HEK293 (cell line): ENCODE data around the gene NPC1.
A peak's percentile ranks its signal among the peaks of the same experiment; 100 is the strongest.

Experiments
- ATF2 ChIP-seq: fragments of 450-650 bp; formaldehyde crosslinking; IDR thresholded peaks from 2 replicates; pipeline ENCODE4 v1.5.1; 2016; ENCODE audit warnings: missing biosample characterization, missing genetic modification characterization, low read depth
- GLIS2 ChIP-seq: fragments of 450-650 bp; formaldehyde crosslinking; IDR thresholded peaks from 2 replicates; pipeline ENCODE4 v1.5.1; 2016; ENCODE audit warnings: missing biosample characterization, missing genetic modification characterization
- MYNN ChIP-seq: fragments of 450-650 bp; formaldehyde crosslinking; IDR thresholded peaks from 2 replicates; pipeline ENCODE4 v1.5.1; 2016; ENCODE audit warnings: missing biosample characterization, missing genetic modification characterization, borderline replicate concordance
- TRIM28 ChIP-seq: IDR thresholded peaks from 2 replicates; pipeline ENCODE4 v1.6.1; 2011; ENCODE audit warnings: low read length, control low read depth, borderline replicate concordance
- ZNF114 ChIP-seq: fragments of 450-650 bp; formaldehyde crosslinking; IDR thresholded peaks from 2 replicates; pipeline ENCODE4 v1.5.0; 2017; ENCODE audit warnings: missing biosample characterization, missing genetic modification characterization
- ZNF146 ChIP-seq: fragments of 450-650 bp; formaldehyde crosslinking; IDR thresholded peaks from 2 replicates; pipeline ENCODE4 v1.5.1; 2016; ENCODE audit warnings: missing biosample characterization, missing genetic modification characterization
- ZNF19 ChIP-seq: fragments of 450-650 bp; formaldehyde crosslinking; IDR thresholded peaks from 2 replicates; pipeline ENCODE4; 2016; ENCODE audit warnings: missing biosample characterization, missing genetic modification characterization, low read depth
- ZNF26 ChIP-seq: fragments of 450-650 bp; formaldehyde crosslinking; IDR thresholded peaks from 2 replicates; pipeline ENCODE4 v1.5.1; 2016; ENCODE audit warnings: missing biosample characterization, missing genetic modification characterization
- ZNF311 ChIP-seq: fragments of 450-650 bp; formaldehyde crosslinking; IDR thresholded peaks from 2 replicates; pipeline ENCODE4 v1.5.1; 2017; ENCODE audit warnings: missing biosample characterization, missing genetic modification characterization, borderline replicate concordance
- ZNF335 ChIP-seq: fragments of 450-650 bp; formaldehyde crosslinking; conservative IDR thresholded peaks from 2 replicates; pipeline ENCODE4 v1.5.1; 2016; ENCODE audit warnings: missing biosample characterization, missing genetic modification characterization
- ZNF548 ChIP-seq: fragments of 450-650 bp; formaldehyde crosslinking; IDR thresholded peaks from 2 replicates; pipeline ENCODE4 v1.5.1; 2016; ENCODE audit warnings: missing biosample characterization, missing genetic modification characterization
- ZNF558 ChIP-seq: fragments of 450-650 bp; formaldehyde crosslinking; IDR thresholded peaks from 2 replicates; pipeline ENCODE4 v1.5.1; 2016; ENCODE audit warnings: missing biosample characterization, missing genetic modification characterization
- ZNF585B ChIP-seq: fragments of 450-650 bp; formaldehyde crosslinking; IDR thresholded peaks from 2 replicates; pipeline ENCODE4 v1.5.1; 2016; ENCODE audit warnings: missing biosample characterization, missing genetic modification characterization
- ZNF623 ChIP-seq: fragments of 450-650 bp; formaldehyde crosslinking; IDR thresholded peaks from 2 replicates; pipeline ENCODE4 v1.5.1; 2016; ENCODE audit warnings: missing biosample characterization, missing genetic modification characterization
- ZNF629 ChIP-seq: fragments of 450-650 bp; formaldehyde crosslinking; IDR thresholded peaks from 2 replicates; pipeline ENCODE4 v1.5.1; 2017; ENCODE audit warnings: missing biosample characterization, missing genetic modification characterization
- TF ChIP-seq, protein P1 (sequence below): sonication (generic); formaldehyde crosslinking; IDR thresholded peaks from 2 replicates; pipeline ENCODE4 v1.8.1; 2022; ENCODE audit warnings: mild to moderate bottlenecking, moderate library complexity, missing genetic modification reagents
- TF ChIP-seq, protein P2 (sequence below): fragments of 450-650 bp; formaldehyde crosslinking; IDR thresholded peaks from 2 replicates; pipeline ENCODE4 v1.5.1; 2016; ENCODE audit warnings: missing biosample characterization, missing genetic modification characterization
- TF ChIP-seq, protein P3 (sequence below): fragments of 450-650 bp; formaldehyde crosslinking; IDR thresholded peaks from 2 replicates; pipeline ENCODE4 v1.5.1; 2016; ENCODE audit warnings: missing biosample characterization, missing genetic modification characterization
- TF ChIP-seq, protein P4 (sequence below): fragments of 450-650 bp; formaldehyde crosslinking; IDR thresholded peaks from 2 replicates; pipeline ENCODE4 v1.5.1; 2016; ENCODE audit warnings: missing biosample characterization, missing genetic modification characterization, low read depth
- TF ChIP-seq, protein P5 (sequence below): fragments of 450-650 bp; formaldehyde crosslinking; IDR thresholded peaks from 2 replicates; pipeline ENCODE4; 2016; ENCODE audit warnings: missing biosample characterization, missing genetic modification characterization
- TF ChIP-seq, protein P6 (sequence below): fragments of 450-650 bp; formaldehyde crosslinking; IDR thresholded peaks from 2 replicates; pipeline ENCODE4 v1.5.1; 2017; ENCODE audit warnings: missing biosample characterization, missing genetic modification characterization
- TF ChIP-seq, protein P7 (sequence below): fragments of 450-650 bp; formaldehyde crosslinking; IDR thresholded peaks from 2 replicates; pipeline ENCODE4 v1.5.1; 2016; ENCODE audit warnings: missing biosample characterization, missing genetic modification characterization

Gene NPC1

DNA sequence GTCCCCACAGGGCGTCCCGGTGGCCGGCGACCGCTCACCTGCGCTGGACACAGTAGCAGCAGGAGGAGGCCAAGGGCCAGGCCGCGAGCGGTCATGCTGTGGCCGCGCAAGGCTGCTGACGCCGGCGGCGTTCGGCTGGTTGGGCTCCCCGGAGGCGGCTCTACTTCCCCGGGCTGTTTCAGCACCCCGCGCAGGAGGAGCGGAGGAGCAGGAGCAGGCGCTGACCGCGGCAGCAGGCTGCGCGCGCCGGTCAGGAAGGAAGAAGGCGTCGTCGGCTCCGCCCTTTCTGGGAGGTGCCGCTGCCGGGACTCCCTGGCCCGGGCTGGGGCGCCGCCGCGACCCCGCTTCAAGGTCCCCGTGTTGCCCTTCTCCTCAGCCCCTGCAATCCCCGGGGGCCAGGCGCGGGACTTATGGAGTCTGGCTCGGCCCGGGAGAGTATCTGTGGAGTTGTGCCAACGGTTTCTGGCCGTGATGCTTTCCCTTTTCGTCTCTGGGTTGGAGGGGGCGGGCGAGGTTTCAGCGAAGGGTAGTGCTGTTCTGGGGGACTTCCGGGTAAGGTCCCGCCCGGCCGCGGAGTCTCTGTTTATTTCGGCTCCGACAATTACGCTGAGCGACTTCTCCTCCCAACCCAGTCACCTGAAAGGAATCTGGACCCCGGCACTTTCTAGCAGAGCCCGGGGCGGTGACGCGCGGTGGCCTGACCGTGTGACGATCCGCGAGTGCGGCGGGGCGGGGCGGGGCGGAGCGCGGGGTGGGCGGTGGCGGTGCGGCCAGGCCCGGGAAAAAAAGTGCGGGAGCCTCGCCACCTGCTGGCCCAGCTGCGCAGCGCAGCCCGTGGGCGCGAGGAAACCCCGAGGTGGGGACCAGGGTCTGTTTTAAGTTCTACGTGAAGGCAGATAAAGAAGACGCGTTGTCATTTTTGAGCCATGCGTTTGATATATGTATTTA is at the start of gene NPC1 (continued):
- TF ChIP-seq ZNF629: peak; percentile 74
- TF ChIP-seq ZNF114 (tag by site-specific recombination): no peak
- TF ChIP-seq ZNF585B: no peak
- TF ChIP-seq, protein P1, sequence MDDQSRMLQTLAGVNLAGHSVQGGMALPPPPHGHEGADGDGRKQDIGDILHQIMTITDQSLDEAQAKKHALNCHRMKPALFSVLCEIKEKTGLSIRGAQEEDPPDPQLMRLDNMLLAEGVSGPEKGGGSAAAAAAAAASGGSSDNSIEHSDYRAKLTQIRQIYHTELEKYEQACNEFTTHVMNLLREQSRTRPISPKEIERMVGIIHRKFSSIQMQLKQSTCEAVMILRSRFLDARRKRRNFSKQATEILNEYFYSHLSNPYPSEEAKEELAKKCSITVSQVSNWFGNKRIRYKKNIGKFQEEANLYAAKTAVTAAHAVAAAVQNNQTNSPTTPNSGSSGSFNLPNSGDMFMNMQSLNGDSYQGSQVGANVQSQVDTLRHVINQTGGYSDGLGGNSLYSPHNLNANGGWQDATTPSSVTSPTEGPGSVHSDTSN: peak; percentile 79; the same call in 1 of the 2 replicates
- peak; percentile 70 for TF ChIP-seq GLIS2 (tag by site-specific recombination)
- TF ChIP-seq, protein P2, sequence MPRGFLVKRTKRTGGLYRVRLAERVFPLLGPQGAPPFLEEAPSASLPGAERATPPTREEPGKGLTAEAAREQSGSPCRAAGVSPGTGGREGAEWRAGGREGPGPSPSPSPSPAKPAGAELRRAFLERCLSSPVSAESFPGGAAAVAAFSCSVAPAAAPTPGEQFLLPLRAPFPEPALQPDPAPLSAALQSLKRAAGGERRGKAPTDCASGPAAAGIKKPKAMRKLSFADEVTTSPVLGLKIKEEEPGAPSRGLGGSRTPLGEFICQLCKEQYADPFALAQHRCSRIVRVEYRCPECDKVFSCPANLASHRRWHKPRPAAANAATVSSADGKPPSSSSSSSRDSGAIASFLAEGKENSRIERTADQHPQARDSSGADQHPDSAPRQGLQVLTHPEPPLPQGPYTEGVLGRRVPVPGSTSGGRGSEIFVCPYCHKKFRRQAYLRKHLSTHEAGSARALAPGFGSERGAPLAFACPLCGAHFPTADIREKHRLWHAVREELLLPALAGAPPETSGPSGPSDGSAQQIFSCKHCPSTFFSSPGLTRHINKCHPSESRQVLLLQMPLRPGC (tag by site-specific recombination): no peak
- no peak for TF ChIP-seq MYNN (tag by site-specific recombination)
- TF ChIP-seq, protein P3, sequence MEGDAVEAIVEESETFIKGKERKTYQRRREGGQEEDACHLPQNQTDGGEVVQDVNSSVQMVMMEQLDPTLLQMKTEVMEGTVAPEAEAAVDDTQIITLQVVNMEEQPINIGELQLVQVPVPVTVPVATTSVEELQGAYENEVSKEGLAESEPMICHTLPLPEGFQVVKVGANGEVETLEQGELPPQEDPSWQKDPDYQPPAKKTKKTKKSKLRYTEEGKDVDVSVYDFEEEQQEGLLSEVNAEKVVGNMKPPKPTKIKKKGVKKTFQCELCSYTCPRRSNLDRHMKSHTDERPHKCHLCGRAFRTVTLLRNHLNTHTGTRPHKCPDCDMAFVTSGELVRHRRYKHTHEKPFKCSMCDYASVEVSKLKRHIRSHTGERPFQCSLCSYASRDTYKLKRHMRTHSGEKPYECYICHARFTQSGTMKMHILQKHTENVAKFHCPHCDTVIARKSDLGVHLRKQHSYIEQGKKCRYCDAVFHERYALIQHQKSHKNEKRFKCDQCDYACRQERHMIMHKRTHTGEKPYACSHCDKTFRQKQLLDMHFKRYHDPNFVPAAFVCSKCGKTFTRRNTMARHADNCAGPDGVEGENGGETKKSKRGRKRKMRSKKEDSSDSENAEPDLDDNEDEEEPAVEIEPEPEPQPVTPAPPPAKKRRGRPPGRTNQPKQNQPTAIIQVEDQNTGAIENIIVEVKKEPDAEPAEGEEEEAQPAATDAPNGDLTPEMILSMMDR: no peak
- TF ChIP-seq ZNF335 (tag by site-specific recombination): peak; percentile 93
- TF ChIP-seq ZNF311: no peak
- TF ChIP-seq ZNF548 (tag by site-specific recombination): no peak
- TF ChIP-seq, protein P4, sequence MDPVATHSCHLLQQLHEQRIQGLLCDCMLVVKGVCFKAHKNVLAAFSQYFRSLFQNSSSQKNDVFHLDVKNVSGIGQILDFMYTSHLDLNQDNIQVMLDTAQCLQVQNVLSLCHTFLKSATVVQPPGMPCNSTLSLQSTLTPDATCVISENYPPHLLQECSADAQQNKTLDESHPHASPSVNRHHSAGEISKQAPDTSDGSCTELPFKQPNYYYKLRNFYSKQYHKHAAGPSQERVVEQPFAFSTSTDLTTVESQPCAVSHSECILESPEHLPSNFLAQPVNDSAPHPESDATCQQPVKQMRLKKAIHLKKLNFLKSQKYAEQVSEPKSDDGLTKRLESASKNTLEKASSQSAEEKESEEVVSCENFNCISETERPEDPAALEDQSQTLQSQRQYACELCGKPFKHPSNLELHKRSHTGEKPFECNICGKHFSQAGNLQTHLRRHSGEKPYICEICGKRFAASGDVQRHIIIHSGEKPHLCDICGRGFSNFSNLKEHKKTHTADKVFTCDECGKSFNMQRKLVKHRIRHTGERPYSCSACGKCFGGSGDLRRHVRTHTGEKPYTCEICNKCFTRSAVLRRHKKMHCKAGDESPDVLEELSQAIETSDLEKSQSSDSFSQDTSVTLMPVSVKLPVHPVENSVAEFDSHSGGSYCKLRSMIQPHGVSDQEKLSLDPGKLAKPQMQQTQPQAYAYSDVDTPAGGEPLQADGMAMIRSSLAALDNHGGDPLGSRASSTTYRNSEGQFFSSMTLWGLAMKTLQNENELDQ: no peak
- no peak for TF ChIP-seq ZNF19 (tag by site-specific recombination)
- TF ChIP-seq ZNF558 (tag by site-specific recombination): no peak
- no peak for TF ChIP-seq ZNF26 (tag by site-specific recombination)
- no peak for TF ChIP-seq ATF2 (tag by site-specific recombination)
- TF ChIP-seq, protein P5, sequence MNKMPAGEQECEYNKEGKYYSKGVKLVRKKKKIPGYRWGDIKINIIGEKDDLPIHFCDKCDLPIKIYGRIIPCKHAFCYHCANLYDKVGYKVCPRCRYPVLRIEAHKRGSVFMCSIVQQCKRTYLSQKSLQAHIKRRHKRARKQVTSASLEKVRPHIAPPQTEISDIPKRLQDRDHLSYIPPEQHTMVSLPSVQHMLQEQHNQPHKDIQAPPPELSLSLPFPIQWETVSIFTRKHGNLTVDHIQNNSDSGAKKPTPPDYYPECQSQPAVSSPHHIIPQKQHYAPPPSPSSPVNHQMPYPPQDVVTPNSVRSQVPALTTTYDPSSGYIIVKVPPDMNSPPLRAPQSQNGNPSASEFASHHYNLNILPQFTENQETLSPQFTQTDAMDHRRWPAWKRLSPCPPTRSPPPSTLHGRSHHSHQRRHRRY (tag by site-specific recombination): no peak
- no peak for TF ChIP-seq TRIM28
- TF ChIP-seq, protein P6, sequence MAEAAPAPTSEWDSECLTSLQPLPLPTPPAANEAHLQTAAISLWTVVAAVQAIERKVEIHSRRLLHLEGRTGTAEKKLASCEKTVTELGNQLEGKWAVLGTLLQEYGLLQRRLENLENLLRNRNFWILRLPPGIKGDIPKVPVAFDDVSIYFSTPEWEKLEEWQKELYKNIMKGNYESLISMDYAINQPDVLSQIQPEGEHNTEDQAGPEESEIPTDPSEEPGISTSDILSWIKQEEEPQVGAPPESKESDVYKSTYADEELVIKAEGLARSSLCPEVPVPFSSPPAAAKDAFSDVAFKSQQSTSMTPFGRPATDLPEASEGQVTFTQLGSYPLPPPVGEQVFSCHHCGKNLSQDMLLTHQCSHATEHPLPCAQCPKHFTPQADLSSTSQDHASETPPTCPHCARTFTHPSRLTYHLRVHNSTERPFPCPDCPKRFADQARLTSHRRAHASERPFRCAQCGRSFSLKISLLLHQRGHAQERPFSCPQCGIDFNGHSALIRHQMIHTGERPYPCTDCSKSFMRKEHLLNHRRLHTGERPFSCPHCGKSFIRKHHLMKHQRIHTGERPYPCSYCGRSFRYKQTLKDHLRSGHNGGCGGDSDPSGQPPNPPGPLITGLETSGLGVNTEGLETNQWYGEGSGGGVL (tag by site-specific recombination): no peak
- TF ChIP-seq, protein P7, sequence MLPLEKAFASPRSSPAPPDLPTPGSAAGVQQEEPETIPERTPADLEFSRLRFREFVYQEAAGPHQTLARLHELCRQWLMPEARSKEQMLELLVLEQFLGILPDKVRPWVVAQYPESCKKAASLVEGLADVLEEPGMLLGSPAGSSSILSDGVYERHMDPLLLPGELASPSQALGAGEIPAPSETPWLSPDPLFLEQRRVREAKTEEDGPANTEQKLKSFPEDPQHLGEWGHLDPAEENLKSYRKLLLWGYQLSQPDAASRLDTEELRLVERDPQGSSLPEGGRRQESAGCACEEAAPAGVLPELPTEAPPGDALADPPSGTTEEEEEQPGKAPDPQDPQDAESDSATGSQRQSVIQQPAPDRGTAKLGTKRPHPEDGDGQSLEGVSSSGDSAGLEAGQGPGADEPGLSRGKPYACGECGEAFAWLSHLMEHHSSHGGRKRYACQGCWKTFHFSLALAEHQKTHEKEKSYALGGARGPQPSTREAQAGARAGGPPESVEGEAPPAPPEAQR (tag by site-specific recombination): no peak
- no peak for TF ChIP-seq ZNF146 (tag by site-specific recombination)
- TF ChIP-seq ZNF623 (tag by site-specific recombination): no peak
